Hematopoietic multipotent progenitor cell treated with erythropoietin and hydrocortisone succinate and interleukin-3 and kit ligand, for 8 days (in vitro differentiated cells): ENCODE results near the gene GALNS.
"Not testable (repeated sequence)": the region's sequence is repeated elsewhere in the genome, so short reads cannot be mapped to it uniquely, and the experiment has no call there.

ENCODE experiments used
- DNase-seq: peaks from one replicate; pipeline ENCODE4 v3.0.0-alpha.2; 2015

The GALNS gene, protein sequence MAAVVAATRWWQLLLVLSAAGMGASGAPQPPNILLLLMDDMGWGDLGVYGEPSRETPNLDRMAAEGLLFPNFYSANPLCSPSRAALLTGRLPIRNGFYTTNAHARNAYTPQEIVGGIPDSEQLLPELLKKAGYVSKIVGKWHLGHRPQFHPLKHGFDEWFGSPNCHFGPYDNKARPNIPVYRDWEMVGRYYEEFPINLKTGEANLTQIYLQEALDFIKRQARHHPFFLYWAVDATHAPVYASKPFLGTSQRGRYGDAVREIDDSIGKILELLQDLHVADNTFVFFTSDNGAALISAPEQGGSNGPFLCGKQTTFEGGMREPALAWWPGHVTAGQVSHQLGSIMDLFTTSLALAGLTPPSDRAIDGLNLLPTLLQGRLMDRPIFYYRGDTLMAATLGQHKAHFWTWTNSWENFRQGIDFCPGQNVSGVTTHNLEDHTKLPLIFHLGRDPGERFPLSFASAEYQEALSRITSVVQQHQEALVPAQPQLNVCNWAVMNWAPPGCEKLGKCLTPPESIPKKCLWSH

DNA sequence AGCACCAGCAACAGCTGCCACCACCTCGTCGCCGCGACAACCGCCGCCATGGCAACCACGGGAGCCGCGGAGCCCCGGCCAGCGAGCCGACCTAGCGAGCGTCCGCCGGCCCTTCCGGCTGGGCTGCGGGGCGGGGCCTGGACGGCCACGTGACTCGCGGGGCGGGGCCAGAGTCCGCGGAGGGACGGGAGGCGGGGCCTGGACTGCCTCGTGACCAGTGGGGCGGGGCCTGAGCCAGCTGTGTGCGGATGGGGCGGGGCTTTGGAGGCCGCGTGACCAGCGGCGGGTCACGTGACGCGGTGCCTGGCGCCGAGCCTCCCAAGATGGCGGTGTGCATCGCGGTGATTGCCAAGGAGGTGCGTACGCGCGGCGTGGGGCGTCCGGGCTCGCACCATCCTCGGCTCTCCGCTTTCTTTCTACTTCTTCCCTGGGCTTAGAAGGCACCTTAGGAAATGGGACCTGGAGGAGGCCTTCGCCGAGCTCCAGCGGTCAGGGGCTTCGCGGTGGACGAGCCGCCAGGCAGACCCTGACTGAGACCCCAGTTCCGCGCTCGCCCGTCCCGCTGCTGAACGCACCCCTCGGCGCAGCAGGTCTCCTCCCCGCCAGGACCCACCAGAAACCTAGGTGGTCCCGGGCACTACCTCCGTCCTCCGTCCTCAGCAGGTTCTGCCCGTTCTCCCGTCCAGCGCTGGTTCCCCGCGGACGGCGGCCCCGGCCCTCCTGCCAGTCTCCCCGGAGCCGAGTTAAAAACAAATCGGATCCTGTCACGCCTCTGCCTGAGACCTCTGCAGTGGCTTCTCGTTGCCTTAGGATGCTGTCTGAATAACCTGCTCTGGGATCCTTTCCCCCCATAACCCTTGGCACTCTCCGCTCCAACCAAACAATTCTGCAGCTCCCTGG lies at the start of gene GALNS, which contains the start of gene TRAPPC2L:
Gene GALNS, minus strand, starts transcription at position 120 of the 900 bp plus-strand sequence. Its CDS starts 70 bp downstream, at position 50.
Gene TRAPPC2L, plus strand, starts transcription at position 300 of the 900 bp plus-strand sequence. Its CDS starts 24 bp downstream, at position 324.
- DNase-seq: peak; percentile 92

DNA sequence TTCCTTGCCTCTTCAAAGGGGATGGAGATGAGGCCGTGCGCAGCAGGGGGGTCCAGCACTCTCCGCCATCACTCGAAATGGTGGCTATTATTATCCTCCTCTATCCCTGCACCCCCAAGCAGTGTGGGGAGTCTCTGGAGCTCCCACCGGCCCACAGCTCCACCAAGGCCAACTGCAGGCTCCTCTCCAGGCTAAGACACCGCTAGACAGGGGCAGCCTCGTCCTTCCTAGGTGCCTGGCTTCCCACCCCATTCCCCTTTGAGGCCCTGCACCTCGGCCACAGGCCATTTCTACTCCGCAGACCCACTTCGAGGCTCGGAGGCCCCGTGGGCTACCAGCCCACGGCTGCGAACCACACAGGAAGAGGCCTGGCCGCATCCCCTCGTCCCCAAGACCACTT lies 49.3 kb upstream of the GALNS start:
- DNase-seq: no peak

GRCh38 chr16:88905563-88905962 lies 48.8 kb upstream of the GALNS start:
- no peak for DNase-seq

GRCh38 chr16:88904676-88905365 lies 48.1 kb upstream of the GALNS start:
- no peak for DNase-seq

GRCh38 chr16:88903267-88903666 lies 46.5 kb upstream of the GALNS start:
- DNase-seq: no peak

DNA sequence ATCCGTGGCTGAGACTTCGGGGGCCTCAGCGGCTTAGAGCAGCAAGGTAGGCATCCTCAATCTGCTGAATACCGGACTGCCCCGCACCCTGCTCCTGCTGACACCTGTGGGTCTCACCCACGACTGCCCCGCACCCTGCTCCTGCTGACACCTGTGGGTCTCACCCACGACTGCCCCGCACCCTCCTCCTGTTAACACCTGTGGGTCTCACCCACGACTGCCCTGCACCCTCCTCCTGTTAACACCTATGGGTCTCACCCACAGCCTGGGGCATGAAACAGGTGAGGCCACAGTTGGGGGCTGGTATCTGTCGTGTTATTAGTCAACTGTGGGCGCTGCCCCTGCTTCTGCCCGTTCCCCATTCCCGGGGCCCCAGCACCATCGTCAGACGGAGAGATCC lies 46.0 kb upstream of the GALNS start:
- DNase-seq: no peak

- no peak for DNase-seq
Measured at GRCh38 chr16:88901718-88902337, 45.1 kb upstream of the GALNS start.

DNA sequence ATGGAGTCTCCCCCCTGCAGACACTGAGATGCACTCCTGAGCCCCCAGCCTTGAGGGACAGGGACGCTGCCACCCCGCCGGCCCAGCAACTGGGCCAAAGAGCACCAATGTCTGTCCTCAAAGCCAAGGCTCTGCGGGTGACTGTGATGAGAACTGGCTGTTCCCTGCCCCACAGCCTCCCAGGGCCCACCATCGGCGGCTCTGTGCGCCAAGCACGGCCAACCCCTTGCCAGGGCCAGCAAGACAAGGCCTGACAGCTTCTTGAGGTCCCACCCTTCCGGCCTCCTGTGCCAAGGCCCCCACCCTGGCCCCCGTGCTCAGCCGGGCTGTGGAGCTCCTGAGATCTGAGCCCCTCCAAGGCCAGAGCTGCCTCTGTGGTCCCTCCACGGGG lies 43.9 kb upstream of the GALNS start:
- DNase-seq: no peak

DNA sequence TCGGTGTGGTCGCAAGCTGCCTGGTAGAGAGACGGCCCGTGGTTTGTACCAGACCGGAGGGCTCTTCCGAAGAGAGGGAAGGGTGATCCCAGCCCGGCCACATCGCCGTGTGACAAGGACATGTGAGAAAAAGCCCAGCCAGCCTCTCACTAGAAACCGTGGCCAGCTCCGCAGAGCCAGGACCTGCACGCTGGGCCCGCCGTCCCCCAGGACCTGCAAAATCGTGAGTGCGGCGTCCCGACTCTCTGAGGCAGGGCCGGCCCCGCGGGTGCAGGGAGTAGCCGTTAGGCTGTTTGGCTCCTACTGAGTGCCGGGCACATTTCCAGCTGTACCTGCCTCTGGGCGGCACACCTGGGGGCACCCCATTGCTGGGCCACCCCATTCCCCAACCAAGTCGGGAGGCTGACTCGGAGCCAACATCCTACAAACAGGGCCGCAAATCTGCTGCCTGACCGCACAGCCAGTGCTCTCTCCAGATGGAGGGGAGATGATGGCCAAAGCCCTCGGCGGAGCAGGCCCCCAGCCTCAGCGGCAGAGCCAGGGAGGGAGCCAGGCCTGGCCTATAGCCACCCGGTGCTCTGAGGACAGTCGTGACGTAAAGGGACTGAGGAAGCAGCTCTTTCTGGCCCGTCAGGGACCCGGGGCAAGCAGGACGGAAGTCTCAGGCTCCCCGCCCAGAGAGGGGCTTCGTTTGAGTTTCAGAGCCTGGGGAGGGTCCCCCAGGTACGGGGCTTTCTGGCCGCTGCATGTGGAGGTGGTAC lies 43.3 kb upstream of the GALNS start:
- no peak for DNase-seq

DNA sequence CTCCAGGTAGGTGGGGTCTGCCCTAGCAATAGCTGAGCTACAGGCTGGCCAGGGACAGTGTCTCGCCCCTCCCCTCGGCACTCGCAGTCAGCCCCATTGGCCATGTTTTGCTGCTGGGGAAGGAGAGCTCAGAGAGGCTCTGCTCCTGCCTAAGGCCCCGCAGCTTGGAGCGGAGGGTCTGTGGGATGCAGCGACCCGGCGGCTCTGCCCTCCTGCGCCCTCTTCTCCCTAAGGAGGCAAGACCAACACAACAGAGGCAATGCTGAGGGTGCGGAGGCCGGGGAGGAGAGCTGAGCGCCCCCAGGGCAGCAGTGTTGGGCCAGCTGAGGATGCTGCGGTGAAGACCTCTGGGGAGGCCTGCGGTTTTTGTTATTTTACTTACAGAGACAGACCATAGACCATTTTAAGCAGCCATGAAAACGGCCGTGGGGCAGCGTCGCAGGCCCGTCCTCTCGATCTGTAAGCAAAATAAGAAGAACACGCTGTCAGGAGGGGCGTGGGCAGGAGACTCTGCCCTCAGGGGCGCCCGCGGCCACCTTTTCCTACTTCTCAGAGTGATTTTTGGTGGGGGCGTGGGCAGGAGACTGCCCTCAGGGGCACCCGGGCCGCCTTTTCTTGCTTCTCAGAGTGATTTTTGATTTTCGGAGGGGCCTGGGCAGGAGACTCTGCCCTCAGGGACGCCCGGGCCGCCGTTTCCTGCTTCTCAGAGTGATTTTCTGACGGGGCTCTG lies 41.1 kb upstream of the GALNS start:
- DNase-seq: no peak

- DNase-seq: no peak
Measured at GRCh38 chr16:88896238-88897070, 39.7 kb upstream of the GALNS start.

DNA sequence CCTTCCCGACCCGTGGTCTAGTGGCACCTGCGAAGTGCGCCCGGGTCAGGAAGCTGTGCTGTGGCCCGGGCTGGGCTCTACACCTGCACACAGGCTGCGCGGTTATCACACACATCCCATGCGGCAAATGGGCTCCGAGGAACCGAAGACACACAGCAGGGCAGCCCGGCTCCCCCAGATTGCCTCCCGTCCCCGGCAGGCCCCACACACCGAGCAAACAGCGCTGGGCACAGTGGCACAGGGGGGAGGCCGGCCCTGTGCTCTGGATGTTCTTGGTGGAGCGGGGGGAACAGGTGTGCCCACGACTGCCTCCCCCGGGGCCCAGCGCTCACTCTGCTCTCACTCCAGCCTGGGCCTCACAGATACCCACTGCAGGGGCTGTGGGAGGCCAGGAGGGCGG lies 38.6 kb upstream of the GALNS start:
- no peak for DNase-seq

- no peak for DNase-seq
Measured at GRCh38 chr16:88894681-88895300, 38.0 kb upstream of the GALNS start.

- DNase-seq: not testable (repeated sequence)
Measured at GRCh38 chr16:88894266-88894665, 37.5 kb upstream of the GALNS start.

GRCh38 chr16:88893127-88893968 lies 36.6 kb upstream of the GALNS start:
- no peak for DNase-seq

DNA sequence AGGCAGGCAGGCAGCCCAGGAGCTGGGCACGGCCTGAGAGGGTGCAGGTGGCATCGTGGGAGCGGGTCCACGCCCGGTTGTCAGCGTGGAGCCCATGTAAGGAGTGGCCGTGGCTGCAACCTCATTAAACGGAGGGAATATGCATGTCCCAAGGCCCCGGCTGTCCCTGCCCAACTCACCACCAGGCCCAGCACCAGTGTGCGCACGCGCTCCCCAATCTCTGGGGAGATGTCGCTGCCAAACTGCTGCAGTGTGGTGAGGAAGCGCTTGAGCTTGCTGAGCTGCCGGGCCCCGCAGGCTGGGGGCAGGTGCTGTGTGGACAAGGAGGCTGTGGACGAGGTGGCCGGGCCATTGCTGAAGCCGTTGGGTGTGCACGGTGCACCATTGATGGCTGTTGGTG lies 35.3 kb upstream of the GALNS start:
- no peak for DNase-seq

GRCh38 chr16:88891083-88891482 lies 34.3 kb upstream of the GALNS start:
- no peak for DNase-seq

DNA sequence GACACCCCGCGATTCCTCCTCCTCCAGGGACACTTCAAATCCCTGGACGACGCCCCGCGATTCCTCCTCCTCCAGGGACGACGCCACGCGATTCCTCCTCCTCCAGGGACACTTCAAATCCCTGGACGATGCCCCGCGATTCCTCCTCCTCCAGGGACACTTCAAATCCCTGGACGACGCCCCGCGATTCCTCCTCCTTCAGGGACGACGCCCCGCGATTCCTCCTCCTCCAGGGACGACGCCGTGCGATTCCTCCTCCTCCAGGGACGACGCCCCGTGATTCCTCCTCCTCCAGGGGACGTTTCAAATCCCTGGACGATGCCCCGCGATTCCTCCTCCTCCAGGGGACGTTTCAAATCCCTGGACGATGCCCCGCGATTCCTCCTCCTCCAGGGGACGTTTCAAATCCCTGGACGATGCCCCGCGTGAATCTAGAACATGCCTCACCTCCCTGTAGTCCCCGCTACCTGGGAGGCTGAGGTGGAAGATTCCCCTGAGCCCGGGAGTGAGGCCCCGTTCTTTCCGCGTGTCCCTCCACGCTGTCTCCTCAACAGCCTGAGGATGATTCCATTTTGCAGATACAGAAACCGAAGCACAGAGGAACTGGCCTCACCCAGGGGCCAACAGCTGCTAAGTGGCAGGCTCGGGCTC lies 33.1 kb upstream of the GALNS start:
- DNase-seq: not testable (repeated sequence)
